KOPT-K1 (cell line): ENCODE data around the gene ALDOB.

Experiments used
- H3K27ac ChIP-seq: fragments of 200-600 bp; sonication (generic); 2 replicates; pipeline ENCODE4 v1.5.1; 2016; ENCODE audit warnings: antibody characterized with exemption, mild to moderate bottlenecking, low read depth, low read length; ENCODE audit not compliant: poor library complexity, severe bottlenecking
- H3K36me3 ChIP-seq: fragments of 200-600 bp; sonication (generic); 2 replicates; pipeline ENCODE4 v1.5.1; 2017; ENCODE audit warnings: antibody characterized with exemption, mild to moderate bottlenecking, low read length, moderate library complexity; ENCODE audit not compliant: insufficient read depth
- H3K9me3 ChIP-seq: fragments of 200-600 bp; sonication (generic); 2 replicates; pipeline ENCODE4 v1.5.1; 2017; ENCODE audit warnings: antibody characterized with exemption, low read length, mild to moderate bottlenecking; ENCODE audit not compliant: insufficient read depth, poor library complexity, severe bottlenecking

ALDOB gene

DNA sequence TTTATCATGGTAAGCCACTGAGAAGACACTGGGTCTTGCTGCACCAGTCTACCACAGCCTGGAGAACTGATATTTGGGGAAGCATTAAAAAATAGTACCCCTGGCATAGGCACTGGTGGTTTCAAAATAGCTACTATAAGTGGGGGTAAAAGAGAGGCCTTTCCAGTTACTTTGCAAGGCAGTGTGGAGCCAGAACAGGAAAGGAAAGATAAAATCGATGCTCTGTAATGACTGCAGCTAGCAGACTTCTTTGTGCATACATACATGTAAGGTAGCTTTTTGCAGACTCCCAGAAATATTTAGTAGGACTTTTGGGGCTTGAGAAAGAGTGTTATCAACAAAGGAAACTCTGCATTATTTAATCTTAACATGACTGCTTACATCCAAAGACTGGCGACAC is 31.3 kb upstream of the ALDOB start:
- Histone ChIP-seq H3K27ac (no peak overlapping the region), H3K9me3 (no peaks in the 10 kb centered on the region), H3K36me3 (no peaks in the 10 kb centered on the region)

- Histone ChIP-seq H3K36me3 (no peaks in the 10 kb centered on the region), H3K27ac (no peak overlapping the region), H3K9me3 (no peaks in the 10 kb centered on the region)
Observed at GRCh38 chr9:101465326-101465915, 29.8 kb upstream of the ALDOB start.

DNA sequence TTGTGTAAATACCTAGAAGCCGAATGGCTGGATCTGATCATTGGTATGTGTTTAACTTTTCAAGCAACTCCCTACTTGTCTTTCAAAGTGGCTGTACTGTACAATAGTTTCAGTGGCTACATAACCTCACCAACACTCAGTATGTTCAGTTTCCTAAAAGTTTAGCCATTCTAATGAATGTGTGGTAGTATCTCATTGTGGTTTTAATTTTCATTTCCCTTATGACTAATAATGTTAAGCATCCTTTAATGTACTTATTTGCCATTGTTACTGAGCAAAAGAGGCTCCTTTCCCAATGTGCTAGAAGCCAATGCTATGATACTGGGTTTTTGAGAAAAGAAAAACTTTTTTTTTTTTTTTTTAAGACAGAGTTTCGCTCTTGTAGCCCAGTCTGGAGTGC is 27.8 kb upstream of the ALDOB start:
- Histone ChIP-seq H3K9me3 (no peaks in the 10 kb centered on the region), H3K27ac (no peak overlapping the region), H3K36me3 (no peaks in the 10 kb centered on the region)

GRCh38 chr9:101462558-101462957 is 27.0 kb upstream of the ALDOB start:
- Histone ChIP-seq H3K9me3 (no peaks in the 10 kb centered on the region), H3K36me3 (no peaks in the 10 kb centered on the region), H3K27ac (no peak overlapping the region)

DNA sequence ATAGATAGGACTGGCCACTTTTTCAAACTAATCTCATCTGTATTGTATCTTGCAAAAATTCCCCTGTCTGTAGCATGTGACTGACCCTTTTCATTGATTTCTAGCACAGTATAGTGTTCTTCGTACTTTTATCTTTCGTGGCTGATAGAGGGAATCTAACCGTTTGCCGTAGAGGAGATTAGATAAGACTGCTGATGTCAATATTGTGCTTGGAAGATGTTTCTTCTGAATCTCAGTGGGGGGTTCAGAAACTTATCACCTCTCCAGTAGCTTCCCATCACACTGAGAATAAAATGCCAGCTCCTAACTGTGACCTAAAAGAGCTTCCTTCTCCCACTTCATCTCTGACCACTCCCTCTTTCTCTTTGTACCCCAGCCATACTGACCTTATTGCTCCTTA is 25.4 kb upstream of the ALDOB start:
- Histone ChIP-seq H3K36me3 (no peaks in the 10 kb centered on the region), H3K9me3 (no peaks in the 10 kb centered on the region), H3K27ac (no peak overlapping the region)

- Histone ChIP-seq H3K36me3 (no peaks in the 10 kb centered on the region), H3K27ac (no peak overlapping the region), H3K9me3 (no peaks in the 10 kb centered on the region)
Observed at GRCh38 chr9:101458963-101459631, 23.5 kb upstream of the ALDOB start.

DNA sequence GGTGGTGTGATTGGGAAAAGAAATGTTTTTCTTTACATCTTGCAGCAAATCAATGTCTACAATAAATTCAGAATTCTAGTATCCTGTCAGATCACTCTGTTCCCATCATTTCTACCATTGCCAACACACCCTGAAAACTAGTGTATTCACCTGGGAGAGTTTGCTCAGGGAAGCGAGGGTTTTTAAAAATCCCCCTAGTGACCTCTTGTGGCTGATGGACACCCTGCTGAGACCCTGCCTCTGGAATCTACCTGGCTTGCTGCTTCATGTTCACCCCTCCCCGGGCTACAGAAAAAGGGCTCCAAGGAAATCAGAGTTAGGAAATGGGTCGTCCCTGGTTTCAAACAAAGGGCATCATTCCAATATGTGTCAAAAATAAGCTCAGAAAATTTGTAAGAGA is 21.4 kb upstream of the ALDOB start:
- Histone ChIP-seq H3K9me3 (peaks cover 8% of the 10 kb centered on the region), H3K36me3 (no peaks in the 10 kb centered on the region), H3K27ac (no peak overlapping the region)

DNA sequence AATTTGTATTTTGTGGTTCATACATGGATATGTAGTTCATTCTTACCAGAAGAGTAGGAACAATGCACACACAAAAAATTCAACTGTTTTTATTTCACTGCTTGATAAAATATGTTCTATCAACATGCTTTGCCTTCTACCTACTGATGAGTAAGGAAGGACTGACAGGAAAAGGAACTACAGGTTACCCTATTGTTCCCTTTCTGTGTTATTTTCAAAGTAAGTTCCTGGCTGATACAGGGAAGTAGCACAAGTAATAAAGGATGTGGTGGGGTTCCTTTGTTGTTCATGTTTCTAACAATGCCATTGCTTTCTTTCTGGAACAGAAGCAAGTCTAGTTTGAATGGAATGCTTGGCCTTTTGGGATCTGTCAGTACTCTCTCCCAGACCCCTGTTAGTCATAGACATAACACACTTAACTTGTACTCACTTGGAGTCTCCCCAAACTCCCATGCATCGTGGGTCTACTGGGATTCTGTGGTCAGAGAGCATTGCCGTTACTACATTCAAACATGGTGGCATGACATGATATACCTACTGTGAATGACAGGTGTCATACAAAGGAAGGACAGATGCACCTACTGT is 20.2 kb upstream of the ALDOB start:
- H3K27ac ChIP-seq = no peak overlapping the region
- H3K9me3 ChIP-seq = peaks cover 8% of the 10 kb centered on the region

GRCh38 chr9:101453776-101454570 is 18.4 kb upstream of the ALDOB start:
- Histone ChIP-seq H3K9me3 (peaks cover 8% of the 10 kb centered on the region), H3K36me3 (no peaks in the 10 kb centered on the region), H3K27ac (no peak overlapping the region)

More for the DNA sequence above, 20.2 kb upstream of the ALDOB start:
- no peaks in the 10 kb centered on the region for H3K36me3 ChIP-seq

DNA sequence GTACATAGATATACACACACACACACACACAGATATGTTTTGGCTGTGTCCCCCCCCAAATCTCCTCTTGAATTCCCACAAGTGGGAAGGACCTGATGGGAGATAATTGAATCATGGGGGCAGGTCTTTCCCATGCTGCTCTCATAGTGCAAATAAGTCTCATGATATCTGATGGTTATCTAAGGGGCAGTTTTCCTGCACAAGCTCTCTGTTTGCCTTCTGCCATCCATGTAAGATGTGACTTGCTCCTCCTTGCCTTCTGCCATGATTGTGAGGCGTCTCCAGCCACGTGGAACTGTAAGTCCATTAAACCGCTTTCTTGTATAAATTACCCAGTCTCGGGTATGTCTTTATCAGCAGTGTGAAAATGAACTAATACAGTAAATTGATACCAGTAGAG is 15.9 kb upstream of the ALDOB start:
- Histone ChIP-seq H3K27ac (no peak overlapping the region), H3K9me3 (peaks cover 8% of the 10 kb centered on the region), H3K36me3 (no peaks in the 10 kb centered on the region)

- H3K27ac ChIP-seq = no peak overlapping the region
- no peaks in the 10 kb centered on the region for H3K36me3 ChIP-seq
- H3K9me3 ChIP-seq = peaks cover 8% of the 10 kb centered on the region
Observed at GRCh38 chr9:101450931-101451330, 15.4 kb upstream of the ALDOB start.

GRCh38 chr9:101449071-101449721 is 13.6 kb upstream of the ALDOB start:
- H3K9me3 ChIP-seq = peaks cover 8% of the 10 kb centered on the region
- H3K27ac ChIP-seq = no peak overlapping the region
- no peaks in the 10 kb centered on the region for H3K36me3 ChIP-seq

GRCh38 chr9:101448680-101449070 is 13.1 kb upstream of the ALDOB start:
- Histone ChIP-seq H3K36me3 (no peaks in the 10 kb centered on the region), H3K27ac (no peak overlapping the region), H3K9me3 (peaks cover 8% of the 10 kb centered on the region)

- no peaks in the 10 kb centered on the region for H3K36me3 ChIP-seq
- no peak overlapping the region for H3K27ac ChIP-seq
- H3K9me3 ChIP-seq = no peaks in the 10 kb centered on the region
Observed at GRCh38 chr9:101446732-101447131, 11.2 kb upstream of the ALDOB start.
